HFFc6 (cell line): ENCODE data around the gene STK32C. TPM values are rescaled to one million over a fixed set of nuclear protein-coding genes. Genes with fewer than 3 reads are reported as not detected.

Experiments used
- DNase-seq: peaks from one replicate; pipeline ENCODE4 v3.0.0-alpha.2; 2018
- H3K27ac Mint-ChIP-seq: 2 replicates; pipeline ENCODE4 v1.8.0; 2020; ENCODE audit warnings: mild to moderate bottlenecking, mixed read lengths
- H3K27me3 Mint-ChIP-seq: 2 replicates; pipeline ENCODE4 v1.8.0; 2021; ENCODE audit warnings: mild to moderate bottlenecking, moderate library complexity, mixed read lengths; ENCODE audit not compliant: insufficient read depth
- H3K36me3 Mint-ChIP-seq: 2 replicates; pipeline ENCODE4 v1.8.0; 2021; ENCODE audit warnings: low read depth, mixed read lengths
- H3K4me1 Mint-ChIP-seq: 2 replicates; pipeline ENCODE4 v1.8.0; 2020; ENCODE audit warnings: low read depth, mixed read lengths
- H3K4me3 Mint-ChIP-seq: 2 replicates; pipeline ENCODE4 v1.8.0; 2020; ENCODE audit warnings: mild to moderate bottlenecking, moderate library complexity, mixed read lengths
- H3K9me3 Mint-ChIP-seq: 2 replicates; pipeline ENCODE4 v1.8.0; 2020; ENCODE audit warnings: mild to moderate bottlenecking, mixed read lengths
- CTCF ChIP-seq: fragments of 200-600 bp; sonication (generic); IDR thresholded peaks from 2 replicates; pipeline ENCODE4 v1.5.0; 2021; ENCODE audit warnings: antibody characterized with exemption, mild to moderate bottlenecking
- total RNA-seq, 6 experiments: library from RNA; stranded (reverse); fragmentation: NEBNext Ultra II Directional; extraction: Animal tissue kit (Norgen Biotek cat#: 25700); gene quantifications; 2 replicates in 1 of 6; 3 replicates in 5 of 6; pipeline ENCODE4 v1.2.3, GENCODE V29; 2021

STK32C gene
- total RNA-seq, 6 experiments from 2014 or later = 5.5 to 8.3 (median 7.2) TPM

DNA sequence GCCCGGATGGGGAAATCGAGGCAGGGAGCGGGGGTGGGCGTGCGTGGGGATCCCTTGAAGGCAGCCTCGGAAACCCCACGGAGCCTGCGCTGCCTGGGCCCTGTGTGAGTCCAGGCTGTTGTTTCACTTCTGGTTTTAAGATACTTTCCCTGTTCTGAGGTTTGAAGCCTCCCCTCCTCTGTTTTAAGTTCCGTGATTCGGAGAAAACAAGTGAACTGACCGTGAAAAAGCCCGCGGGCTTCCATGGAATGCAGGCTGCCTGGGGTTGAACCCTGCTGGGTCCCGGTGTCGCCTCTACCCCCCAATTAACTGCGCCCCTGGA lies 24.6 kb upstream of the STK32C start:
- Mint-ChIP-seq H3K27me3 (peaks cover 7% of the 10 kb centered on the region), H3K36me3 (peaks cover 29% of the 10 kb centered on the region), H3K4me3 (peak overlapping the region; percentile 98), H3K4me1 (peaks cover 44% of the 10 kb centered on the region), H3K9me3 (peaks cover 13% of the 10 kb centered on the region), H3K27ac (peak overlapping the region; percentile 83)
- TF ChIP-seq CTCF = no peak
- no peak for DNase-seq

- Mint-ChIP-seq H3K4me3 (peak within 1 kb of the TSS; percentile 98), H3K4me1 (peaks cover 44% of the 10 kb centered on the region), H3K36me3 (peaks cover 34% of the 10 kb centered on the region), H3K27me3 (peaks cover 7% of the 10 kb centered on the region), H3K27ac (peak within 1 kb of the TSS; percentile 83), H3K9me3 (peaks cover 13% of the 10 kb centered on the region)
- TF ChIP-seq CTCF = no peak
- peak; percentile 95 for DNase-seq
These were observed 24.1 kb upstream of the STK32C start, which contains the start of gene LRRC27 for GRCh38 chr10:132331601-132332432. Gene LRRC27, plus strand, starts transcription at chr10:132332193. Its CDS starts 1,332 bp downstream, at chr10:132333525.

DNA sequence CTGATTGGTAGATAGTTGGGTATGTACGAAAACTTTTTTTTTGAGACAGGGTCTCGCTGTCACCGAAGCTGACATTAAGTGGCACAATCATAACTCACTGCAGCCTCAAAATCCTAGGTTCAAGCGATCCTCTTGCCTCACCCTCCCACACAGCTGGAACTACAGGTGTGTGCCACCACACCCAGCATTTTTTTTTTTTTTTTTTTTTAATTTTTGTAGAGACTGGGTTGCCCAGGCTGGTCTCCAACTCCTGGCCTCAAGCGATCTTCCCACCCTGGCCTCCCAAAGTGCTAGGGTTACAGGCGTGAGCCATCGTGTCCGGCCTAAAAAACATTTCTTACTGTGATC lies 22.7 kb upstream of the STK32C start:
- Mint-ChIP-seq H3K9me3 (peaks cover 13% of the 10 kb centered on the region), H3K4me3 (peak overlapping the region; percentile 98), H3K4me1 (peaks cover 44% of the 10 kb centered on the region), H3K36me3 (peaks cover 46% of the 10 kb centered on the region), H3K27ac (peak overlapping the region; percentile 83), H3K27me3 (peaks cover 7% of the 10 kb centered on the region)
- TF ChIP-seq CTCF = no peak
- no peak for DNase-seq

- TF ChIP-seq CTCF = no peak
- Mint-ChIP-seq H3K27me3 (peaks cover 7% of the 10 kb centered on the region), H3K27ac (peak overlapping the region; percentile 83), H3K9me3 (peaks cover 13% of the 10 kb centered on the region), H3K4me1 (peaks cover 44% of the 10 kb centered on the region), H3K4me3 (peak overlapping the region; percentile 98), H3K36me3 (peaks cover 50% of the 10 kb centered on the region)
- peak; percentile 66 for DNase-seq
These were observed 22.1 kb upstream of the STK32C start for GRCh38 chr10:132329565-132330485.

GRCh38 chr10:132328738-132329137 lies 21.0 kb upstream of the STK32C start:
- no peak for TF ChIP-seq CTCF
- H3K36me3 Mint-ChIP-seq = peaks cover 60% of the 10 kb centered on the region
- peak overlapping the region; percentile 83; the same call in 1 of the 2 replicates for H3K27ac Mint-ChIP-seq
- peak overlapping the region; percentile 98 for H3K4me3 Mint-ChIP-seq
- no peak for DNase-seq
- peaks cover 7% of the 10 kb centered on the region for H3K27me3 Mint-ChIP-seq
- peaks cover 13% of the 10 kb centered on the region for H3K9me3 Mint-ChIP-seq
- H3K4me1 Mint-ChIP-seq = peaks cover 53% of the 10 kb centered on the region
